Measurements from ENCODE around the gene CLASP1. TPM values are rescaled to one million over a fixed set of nuclear protein-coding genes. Genes with fewer than 3 reads are reported as not detected.
"Not testable (repeated sequence)": the region's sequence is repeated elsewhere in the genome, so short reads cannot be mapped to it uniquely, and the experiment has no call there.

Gene CLASP1
- total RNA-seq, 1 experiment from 2014 or later: 49.2 TPM

DNA sequence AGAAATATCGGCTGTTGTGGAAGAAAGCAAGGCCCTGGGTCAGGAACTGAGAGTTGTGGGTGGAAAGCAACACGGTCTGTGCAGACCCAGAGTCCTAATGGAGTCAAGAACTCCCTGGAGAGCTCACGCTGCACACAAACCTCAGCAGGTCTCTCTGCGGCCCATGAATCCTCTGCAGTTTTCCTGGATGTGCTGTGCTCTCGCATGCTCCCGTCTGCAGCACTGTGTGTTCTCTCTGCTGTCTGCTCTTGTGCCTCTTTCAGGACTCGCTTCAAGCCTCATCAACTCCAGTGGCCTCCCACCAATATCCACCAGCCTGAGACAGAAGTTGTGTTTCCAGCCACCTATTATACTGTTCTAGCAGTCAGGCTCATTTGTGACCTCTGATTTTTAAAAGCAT lies 94.3 kb downstream of the CLASP1 start:
- Histone ChIP-seq H3K4me3 (ENCODE audit: low read depth in 2 of 2, low read length in 2 of 2) (no peak overlapping the region), H3K27me3 (ENCODE audit: control insufficient read depth, insufficient read depth, low read length) (no peaks in the 10 kb centered on the region), H3K27ac (ENCODE audit: low read length) (no peak overlapping the region), H3K4me1 (ENCODE audit: control insufficient read depth, insufficient read depth, low read length) (no peaks in the 10 kb centered on the region), H3K36me3 (ENCODE audit: control insufficient read depth, insufficient read depth, low read length) (no peaks in the 10 kb centered on the region), H3K9me3 (ENCODE audit: control insufficient read depth, insufficient read depth, low read depth, low read length) (no peaks in the 10 kb centered on the region)
- ChIA-PET POLR2A (no interaction called here), CTCF (no interaction called here)
- no peak for TF ChIP-seq POLR2AphosphoS5 (IDR thresholded peaks at IDR 0.05; ENCODE audit: low read depth, low read length)
- TF ChIP-seq REST (IDR thresholded peaks at IDR 0.05; ENCODE audit: insufficient read depth in 1 of 2, low read depth in 2 of 2, low read length in 1 of 2): no peak
- TF ChIP-seq SIN3A (IDR thresholded peaks at IDR 0.05; ENCODE audit: borderline replicate concordance, insufficient read depth, low read depth, low read length): no peak
- no peak for TF ChIP-seq TCF7L2 (IDR thresholded peaks at IDR 0.05; ENCODE audit: low read depth, low read length)
- TF ChIP-seq, protein P1, sequence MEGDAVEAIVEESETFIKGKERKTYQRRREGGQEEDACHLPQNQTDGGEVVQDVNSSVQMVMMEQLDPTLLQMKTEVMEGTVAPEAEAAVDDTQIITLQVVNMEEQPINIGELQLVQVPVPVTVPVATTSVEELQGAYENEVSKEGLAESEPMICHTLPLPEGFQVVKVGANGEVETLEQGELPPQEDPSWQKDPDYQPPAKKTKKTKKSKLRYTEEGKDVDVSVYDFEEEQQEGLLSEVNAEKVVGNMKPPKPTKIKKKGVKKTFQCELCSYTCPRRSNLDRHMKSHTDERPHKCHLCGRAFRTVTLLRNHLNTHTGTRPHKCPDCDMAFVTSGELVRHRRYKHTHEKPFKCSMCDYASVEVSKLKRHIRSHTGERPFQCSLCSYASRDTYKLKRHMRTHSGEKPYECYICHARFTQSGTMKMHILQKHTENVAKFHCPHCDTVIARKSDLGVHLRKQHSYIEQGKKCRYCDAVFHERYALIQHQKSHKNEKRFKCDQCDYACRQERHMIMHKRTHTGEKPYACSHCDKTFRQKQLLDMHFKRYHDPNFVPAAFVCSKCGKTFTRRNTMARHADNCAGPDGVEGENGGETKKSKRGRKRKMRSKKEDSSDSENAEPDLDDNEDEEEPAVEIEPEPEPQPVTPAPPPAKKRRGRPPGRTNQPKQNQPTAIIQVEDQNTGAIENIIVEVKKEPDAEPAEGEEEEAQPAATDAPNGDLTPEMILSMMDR (IDR thresholded peaks at IDR 0.05): no peak
- in situ Hi-C loops (cut with HindIII; ENCODE audit: low pct_unique_long_range_greater_than_20kb, low sequenced_read_pairs) (no loop called here), intact Hi-C loops (cut with micrococcal nuclease; ENCODE audit: unreplicated experiment) (no loop called here)
- DNase-seq (ENCODE audit: low read depth, low spot score) (no peak), ATAC-seq (no peak)
- BruUV-seq (replicated peaks): no TSS peak

GRCh38 chr2:121552477-121553180 lies 96.6 kb downstream of the CLASP1 start:
- H3K9me3 ChIP-seq (ENCODE audit: control insufficient read depth, insufficient read depth, low read depth, low read length); POLR2A ChIA-PET; in situ Hi-C loops (cut with HindIII; ENCODE audit: low pct_unique_long_range_greater_than_20kb, low sequenced_read_pairs); ATAC-seq; H3K27me3 ChIP-seq (ENCODE audit: control insufficient read depth, insufficient read depth, low read length); intact Hi-C loops (cut with micrococcal nuclease; ENCODE audit: unreplicated experiment); H3K27ac ChIP-seq (ENCODE audit: low read length); H3K36me3 ChIP-seq (ENCODE audit: control insufficient read depth, insufficient read depth, low read length); BruUV-seq (replicated peaks); H3K4me1 ChIP-seq (ENCODE audit: control insufficient read depth, insufficient read depth, low read length); CTCF ChIA-PET; DNase-seq (ENCODE audit: low read depth, low spot score); H3K4me3 ChIP-seq (ENCODE audit: low read depth in 2 of 2, low read length in 2 of 2): not testable (repeated sequence)

DNA sequence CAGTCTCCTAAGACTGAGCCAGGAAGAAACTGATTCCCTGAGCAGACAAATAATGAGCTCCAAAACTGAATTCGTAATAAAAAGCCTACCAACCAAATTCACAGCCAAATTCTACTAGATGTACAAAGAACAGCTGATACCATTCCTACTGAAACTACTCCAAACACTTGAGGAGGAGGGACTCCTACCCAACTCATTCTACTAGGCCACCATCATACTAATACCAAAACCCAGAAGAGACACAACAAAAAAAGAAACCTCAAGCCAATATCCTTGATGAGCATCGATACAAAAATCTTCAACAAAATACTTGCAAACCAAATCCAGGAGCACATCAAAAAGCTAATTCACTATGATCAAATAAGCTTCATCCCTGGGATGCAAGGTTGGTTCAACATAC lies 98.6 kb downstream of the CLASP1 start:
- Histone ChIP-seq H3K27me3 (ENCODE audit: control insufficient read depth, insufficient read depth, low read length) (no peaks in the 10 kb centered on the region), H3K27ac (ENCODE audit: low read length) (no peak overlapping the region), H3K4me1 (ENCODE audit: control insufficient read depth, insufficient read depth, low read length) (no peaks in the 10 kb centered on the region), H3K36me3 (ENCODE audit: control insufficient read depth, insufficient read depth, low read length) (no peaks in the 10 kb centered on the region), H3K9me3 (ENCODE audit: control insufficient read depth, insufficient read depth, low read depth, low read length) (no peaks in the 10 kb centered on the region), H3K4me3 (ENCODE audit: low read depth in 2 of 2, low read length in 2 of 2) (no peak overlapping the region)
- BruUV-seq (replicated peaks): no TSS peak
- DNase-seq (ENCODE audit: low read depth, low spot score): no peak
- TF ChIP-seq SIN3A (IDR thresholded peaks at IDR 0.05; ENCODE audit: borderline replicate concordance, insufficient read depth, low read depth, low read length) (no peak), REST (IDR thresholded peaks at IDR 0.05; ENCODE audit: insufficient read depth in 1 of 2, low read depth in 2 of 2, low read length in 1 of 2) (no peak), TCF7L2 (IDR thresholded peaks at IDR 0.05; ENCODE audit: low read depth, low read length) (no peak), POLR2AphosphoS5 (IDR thresholded peaks at IDR 0.05; ENCODE audit: low read depth, low read length) (no peak)
- TF ChIP-seq, protein P1 (IDR thresholded peaks at IDR 0.05): no peak
- in situ Hi-C loops (cut with HindIII; ENCODE audit: low pct_unique_long_range_greater_than_20kb, low sequenced_read_pairs): no loop called here
- intact Hi-C loops (cut with micrococcal nuclease; ENCODE audit: unreplicated experiment): no loop called here
- no peak for ATAC-seq
- ChIA-PET POLR2A (no interaction called here), CTCF (no interaction called here)
